ENCODE results near the gene CHRM5. TPM values are rescaled to one million over a fixed set of nuclear protein-coding genes. Genes with fewer than 3 reads are reported as not detected.

The CHRM5 gene
- total RNA-seq, 2 donors from 2014 or later = not detected

DNA sequence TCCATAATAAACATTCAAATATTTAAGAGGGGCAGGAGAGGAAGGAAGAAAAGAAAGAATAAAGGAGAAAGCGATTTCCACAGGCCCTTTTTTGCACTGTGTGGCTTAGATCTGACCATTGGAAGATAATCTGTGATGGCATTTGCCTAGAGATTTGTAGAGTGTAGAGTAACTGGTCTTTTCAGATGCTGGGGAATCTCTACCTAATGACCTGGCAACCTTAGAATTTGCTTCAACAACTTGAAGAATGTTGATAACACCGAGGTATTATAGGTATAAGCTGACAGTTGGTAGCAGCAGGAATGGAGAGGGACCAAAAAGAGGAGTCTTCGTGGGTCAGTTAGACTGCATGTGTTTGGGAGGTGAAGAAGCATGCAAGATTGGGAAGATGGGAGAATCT lies 91.6 kb downstream of the CHRM5 start:
- TF ChIP-seq CTCF (conservative IDR thresholded peaks at IDR 0.05) = no peak
- WGBS, 2 experiments (ENCODE audit: insufficient coverage in 1 of 2, insufficient read length in 1 of 2) = 81 to 86% methylated on average over 3 of the region's 3 CpGs
- Mint-ChIP-seq H3K9me3 (no peaks in the 10 kb centered on the region), H3K27ac (no peak overlapping the region), H3K4me1 (peaks cover 6% of the 10 kb centered on the region), H3K36me3 (ENCODE audit: low read depth) (no peaks in the 10 kb centered on the region), H3K4me3 (no peak overlapping the region), H3K27me3 (ENCODE audit: insufficient read depth) (no peaks in the 10 kb centered on the region)
- no peaks in the 10 kb centered on the region for H3K4me1 ChIP-seq (ENCODE audit: control insufficient read depth, insufficient read depth, low read length)
- H3K27me3 ChIP-seq (ENCODE audit: control insufficient read depth, insufficient read depth, low read length, poor library complexity, severe bottlenecking) = no peaks in the 10 kb centered on the region
- no peaks in the 10 kb centered on the region for H3K36me3 ChIP-seq (ENCODE audit: control insufficient read depth, insufficient read depth, low read length)
- no peak overlapping the region for H3K4me3 ChIP-seq (ENCODE audit: low read length)
- no peak overlapping the region for H3K27ac ChIP-seq (ENCODE audit: low read depth, low read length)
- no peak for DNase-seq
- H3K9me3 ChIP-seq (ENCODE audit: control insufficient read depth, low read length) = no peaks in the 10 kb centered on the region
- no peak overlapping the region for H3K9ac ChIP-seq (ENCODE audit: extremely low read depth, low read length, poor library complexity, severe bottlenecking)

GRCh38 chr15:34064438-34064837 lies 96.1 kb downstream of the CHRM5 start:
- no peak overlapping the region for H3K4me3 ChIP-seq (ENCODE audit: low read length)
- H3K27me3 ChIP-seq (ENCODE audit: control insufficient read depth, insufficient read depth, low read length, poor library complexity, severe bottlenecking) = no peaks in the 10 kb centered on the region
- no peak overlapping the region for H3K27ac Mint-ChIP-seq
- H3K36me3 ChIP-seq (ENCODE audit: control insufficient read depth, insufficient read depth, low read length) = no peaks in the 10 kb centered on the region
- H3K9me3 Mint-ChIP-seq = no peaks in the 10 kb centered on the region
- no peaks in the 10 kb centered on the region for H3K4me1 Mint-ChIP-seq
- no peak overlapping the region for H3K9ac ChIP-seq (ENCODE audit: extremely low read depth, low read length, poor library complexity, severe bottlenecking)
- no peak overlapping the region for H3K27ac ChIP-seq (ENCODE audit: low read depth, low read length)
- 0% methylated on average over 1 of the region's 1 CpG; no CpG with 5 or more reads in 1 of the 2 experiments for WGBS, 2 experiments (ENCODE audit: insufficient coverage in 1 of 2, insufficient read length in 1 of 2)
- TF ChIP-seq CTCF (conservative IDR thresholded peaks at IDR 0.05) = no peak
- no peaks in the 10 kb centered on the region for H3K9me3 ChIP-seq (ENCODE audit: control insufficient read depth, low read length)
- H3K27me3 Mint-ChIP-seq (ENCODE audit: insufficient read depth) = no peaks in the 10 kb centered on the region
- H3K4me3 Mint-ChIP-seq = no peak overlapping the region
- no peaks in the 10 kb centered on the region for H3K4me1 ChIP-seq (ENCODE audit: control insufficient read depth, insufficient read depth, low read length)
- no peaks in the 10 kb centered on the region for H3K36me3 Mint-ChIP-seq (ENCODE audit: low read depth)
- no peak for DNase-seq

- no peaks in the 10 kb centered on the region for H3K9me3 ChIP-seq (ENCODE audit: control insufficient read depth, low read length)
- WGBS, 2 experiments (ENCODE audit: insufficient coverage in 1 of 2, insufficient read length in 1 of 2) = 75 to 100% methylated on average over 2 to 3 of the region's 3 CpGs
- H3K27me3 Mint-ChIP-seq (ENCODE audit: insufficient read depth) = no peaks in the 10 kb centered on the region
These were observed 97.0 kb downstream of the CHRM5 start for GRCh38 chr15:34065261-34065660.

More at GRCh38 chr15:34065261-34065660, 97.0 kb downstream of the CHRM5 start:
- H3K36me3 Mint-ChIP-seq (ENCODE audit: low read depth) = no peaks in the 10 kb centered on the region
- Histone ChIP-seq H3K27ac (ENCODE audit: low read depth, low read length) (no peak overlapping the region), H3K36me3 (ENCODE audit: control insufficient read depth, insufficient read depth, low read length) (no peaks in the 10 kb centered on the region), H3K4me3 (ENCODE audit: low read length) (no peak overlapping the region), H3K27me3 (ENCODE audit: control insufficient read depth, insufficient read depth, low read length, poor library complexity, severe bottlenecking) (no peaks in the 10 kb centered on the region), H3K4me1 (ENCODE audit: control insufficient read depth, insufficient read depth, low read length) (no peaks in the 10 kb centered on the region), H3K9ac (ENCODE audit: extremely low read depth, low read length, poor library complexity, severe bottlenecking) (no peak overlapping the region)
- no peaks in the 10 kb centered on the region for H3K4me1 Mint-ChIP-seq
- H3K9me3 Mint-ChIP-seq = no peaks in the 10 kb centered on the region
- no peak for TF ChIP-seq CTCF (conservative IDR thresholded peaks at IDR 0.05)
- H3K4me3 Mint-ChIP-seq = no peak overlapping the region
- no peak overlapping the region for H3K27ac Mint-ChIP-seq
- no peak for DNase-seq

All from endodermal cell (in vitro differentiated cells).